HepG2 (cell line): Measurements from ENCODE around the gene ALOX12. TPM values are rescaled to one million over a fixed set of nuclear protein-coding genes. Genes with fewer than 3 reads are reported as not detected.

Experiments
- ETV6 ChIP-seq: sonication (generic); formaldehyde crosslinking; conservative IDR thresholded peaks from 2 replicates; pipeline ENCODE4 v1.4.0; 2020; ENCODE audit warnings: missing genetic modification reagents
- FOXM1 ChIP-seq: sonication (generic); formaldehyde crosslinking; IDR thresholded peaks from 2 replicates; pipeline ENCODE4 v1.5.0; 2020; ENCODE audit warnings: missing genetic modification reagents
- HIC2 ChIP-seq: sonication (generic); formaldehyde crosslinking; IDR thresholded peaks from 2 replicates; pipeline ENCODE4 v1.9.0; 2022; ENCODE audit warnings: low read depth, missing genetic modification reagents
- KDM2A ChIP-seq: sonication (generic); formaldehyde crosslinking; IDR thresholded peaks from 2 replicates; pipeline ENCODE4 v1.4.0; 2020; ENCODE audit warnings: low read depth, missing genetic modification reagents, borderline replicate concordance
- MAFF ChIP-seq: IDR thresholded peaks from 2 replicates; pipeline ENCODE4 v1.6.1; 2011; ENCODE audit warnings: low read depth, low read length, improper control_type of control experiment
- MAFG ChIP-seq: sonication (generic); formaldehyde crosslinking; IDR thresholded peaks from 2 replicates; pipeline ENCODE4 v1.5.1; 2020; ENCODE audit warnings: mild to moderate bottlenecking, missing genetic modification reagents
- MED1 ChIP-seq: sonication (generic); formaldehyde crosslinking; IDR thresholded peaks from 2 replicates; pipeline ENCODE4 v1.4.0; 2020; ENCODE audit warnings: missing genetic modification reagents
- MEF2D ChIP-seq: sonication (generic); formaldehyde crosslinking; IDR thresholded peaks from 2 replicates; pipeline ENCODE4 v1.5.1; 2020; ENCODE audit warnings: mild to moderate bottlenecking, missing genetic modification reagents
- PCBP2 ChIP-seq: fragments of 200-400 bp; formaldehyde crosslinking; optimal IDR thresholded peaks from 2 replicates; pipeline ENCODE3; 2018; ENCODE audit warnings: low read length, low read depth; ENCODE audit not compliant: poor library complexity, severe bottlenecking
- PITX1 ChIP-seq: sonication (generic); formaldehyde crosslinking; IDR thresholded peaks from 2 replicates; pipeline ENCODE4 v1.5.1; 2020; ENCODE audit warnings: mild to moderate bottlenecking, missing genetic modification reagents
- SKI ChIP-seq: fragments of 450-650 bp; IDR thresholded peaks from one replicate; pipeline ENCODE4 v1.6.1; 2018; ENCODE audit warnings: mild to moderate bottlenecking; ENCODE audit not compliant: partially characterized antibody
- SMARCC2 ChIP-seq: fragments of 450-650 bp; IDR thresholded peaks from 2 replicates; pipeline ENCODE4 v1.6.1; 2017; ENCODE audit warnings: antibody characterized with exemption, mild to moderate bottlenecking
- SOX13 ChIP-seq, 3 experiments: fragments of 450-650 bp in 1 of 3; sonication (generic) in 1 of 3; formaldehyde crosslinking in 1 of 3; IDR thresholded peaks in 2 of 3; conservative IDR thresholded peaks in 1 of 3; 2 replicates each; pipeline versions ENCODE4 v1.5.0 to v1.6.1; 2016 to 2020; ENCODE audit warnings: antibody characterized with exemption in 1 of 3, mild to moderate bottlenecking in 1 of 3, missing compliant biosample characterization in 1 of 3, missing genetic modification reagents in 1 of 3, moderate library complexity in 1 of 3
- TAF15 ChIP-seq: fragments of 200-400 bp; formaldehyde crosslinking; IDR thresholded peaks from one replicate; pipeline ENCODE4 v1.6.1; 2018; ENCODE audit warnings: mild to moderate bottlenecking, low read depth, low read length; ENCODE audit not compliant: poor library complexity, severe bottlenecking
- U2AF2 ChIP-seq: fragments of 200-400 bp; formaldehyde crosslinking; IDR thresholded peaks from 2 replicates; pipeline ENCODE4 v1.6.1; 2017; ENCODE audit warnings: low read depth, mild to moderate bottlenecking, low read length
- ZNF136 ChIP-seq: sonication (generic); formaldehyde crosslinking; IDR thresholded peaks from 2 replicates; pipeline ENCODE4 v1.8.1; 2022; ENCODE audit warnings: low read depth, mild to moderate bottlenecking, moderate library complexity, missing genetic modification reagents
- ZNF788 ChIP-seq: sonication (generic); formaldehyde crosslinking; IDR thresholded peaks from 2 replicates; pipeline ENCODE4 v1.5.0; 2020; ENCODE audit warnings: mild to moderate bottlenecking, missing genetic modification reagents, borderline replicate concordance
- ZSCAN20 ChIP-seq: sonication (generic); formaldehyde crosslinking; IDR thresholded peaks from 2 replicates; pipeline ENCODE4 v1.4.0; 2020; ENCODE audit warnings: missing genetic modification reagents, mild to moderate bottlenecking, borderline replicate concordance
- polyA plus RNA-seq, 8 experiments: library from polyadenylated mRNA; depleted of rRNA in 3 of 8; stranded (reverse) in 7 of 8; unstranded in 1 of 8; fragments of >200 nt; fragmentation: Illumina TruSeq in 4 of 8; extraction: Trizol in 4 of 8; gene quantifications; 2 replicates each; pipeline versions ENCODE4 v1.2.1 to v1.2.3, GENCODE V29; 2011 to 2016; ENCODE audit warnings: low read depth in 4 of 8, missing spikeins in 1 of 8, mixed read lengths in 1 of 8; ENCODE audit not compliant: insufficient read depth in 1 of 8
- total RNA-seq, 5 experiments: library from RNA; depleted of rRNA; stranded (reverse); fragments of >200 nt; fragmentation: Illumina TruSeq; extraction: Trizol; gene quantifications; 2 replicates each; pipeline ENCODE4 v1.2.3, GENCODE V29; 2016; ENCODE audit warnings: low read depth in 1 of 5
- TF ChIP-seq, protein P1 (sequence below): sonication (generic); formaldehyde crosslinking; IDR thresholded peaks from 2 replicates; pipeline ENCODE4 v1.5.0; 2020; ENCODE audit warnings: mild to moderate bottlenecking, missing genetic modification reagents, borderline replicate concordance

Gene ALOX12
- total and polyA plus RNA-seq, 2 of the 13 experiments (the other 11 are each of a cell fraction or from before 2014, with no cell fraction given): not detected

DNA sequence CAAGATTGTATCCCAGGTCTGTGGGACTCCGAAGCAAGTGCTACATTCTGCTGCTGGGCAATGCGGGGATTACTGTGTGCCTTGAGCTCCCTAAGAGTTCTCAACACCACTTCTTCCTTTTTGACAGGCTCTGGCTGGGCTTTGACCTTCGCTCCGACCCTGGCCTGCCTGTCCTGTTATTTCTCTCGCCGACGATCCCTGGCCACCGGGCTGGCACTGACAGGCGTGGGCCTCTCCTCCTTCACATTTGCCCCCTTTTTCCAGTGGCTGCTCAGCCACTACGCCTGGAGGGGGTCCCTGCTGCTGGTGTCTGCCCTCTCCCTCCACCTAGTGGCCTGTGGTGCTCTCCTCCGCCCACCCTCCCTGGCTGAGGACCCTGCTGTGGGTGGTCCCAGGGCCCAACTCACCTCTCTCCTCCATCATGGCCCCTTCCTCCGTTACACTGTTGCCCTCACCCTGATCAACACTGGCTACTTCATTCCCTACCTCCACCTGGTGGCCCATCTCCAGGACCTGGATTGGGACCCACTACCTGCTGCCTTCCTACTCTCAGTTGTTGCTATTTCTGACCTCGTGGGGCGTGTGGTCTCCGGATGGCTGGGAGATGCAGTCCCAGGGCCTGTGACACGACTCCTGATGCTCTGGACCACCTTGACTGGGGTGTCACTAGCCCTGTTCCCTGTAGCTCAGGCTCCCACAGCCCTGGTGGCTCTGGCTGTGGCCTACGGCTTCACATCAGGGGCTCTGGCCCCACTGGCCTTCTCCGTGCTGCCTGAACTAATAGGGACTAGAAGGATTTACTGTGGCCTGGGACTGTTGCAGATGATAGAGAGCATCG, 42.4 kb downstream of the ALOX12 start (continued):
- TF ChIP-seq ZNF136: no peak
- TF ChIP-seq HIC2: peak; percentile 45; the same call in 1 of the 2 replicates
- TF ChIP-seq ETV6: no peak
- TF ChIP-seq SOX13 (IDR thresholded peaks at IDR 0.05): no peak
- no peak for TF ChIP-seq SOX13 (CRISPR knock-in tag; conservative IDR thresholded peaks at IDR 0.05 in 1 of 2, IDR thresholded peaks at IDR 0.05 in 1 of 2)
- TF ChIP-seq PCBP2: no peak
- TF ChIP-seq MEF2D (CRISPR knock-in tag): peak; percentile 63; the same call in 1 of the 2 replicates
- TF ChIP-seq MAFF: no peak
- TF ChIP-seq U2AF2: no peak
- TF ChIP-seq ZSCAN20 (CRISPR knock-in tag): no peak
- no peak for TF ChIP-seq FOXM1 (CRISPR knock-in tag)
- 0 out of 2 replicates have a peak, but pooled peaks have one; percentile 11 for TF ChIP-seq KDM2A
- peak; percentile 41; the same call in 1 of the 2 replicates for TF ChIP-seq MED1 (CRISPR knock-in tag)
- TF ChIP-seq PITX1 (CRISPR knock-in tag): peak; percentile 29
- no peak for TF ChIP-seq SKI
- no peak for TF ChIP-seq ZNF788
- no peak for TF ChIP-seq SMARCC2
- no peak for TF ChIP-seq TAF15
- TF ChIP-seq, protein P1, sequence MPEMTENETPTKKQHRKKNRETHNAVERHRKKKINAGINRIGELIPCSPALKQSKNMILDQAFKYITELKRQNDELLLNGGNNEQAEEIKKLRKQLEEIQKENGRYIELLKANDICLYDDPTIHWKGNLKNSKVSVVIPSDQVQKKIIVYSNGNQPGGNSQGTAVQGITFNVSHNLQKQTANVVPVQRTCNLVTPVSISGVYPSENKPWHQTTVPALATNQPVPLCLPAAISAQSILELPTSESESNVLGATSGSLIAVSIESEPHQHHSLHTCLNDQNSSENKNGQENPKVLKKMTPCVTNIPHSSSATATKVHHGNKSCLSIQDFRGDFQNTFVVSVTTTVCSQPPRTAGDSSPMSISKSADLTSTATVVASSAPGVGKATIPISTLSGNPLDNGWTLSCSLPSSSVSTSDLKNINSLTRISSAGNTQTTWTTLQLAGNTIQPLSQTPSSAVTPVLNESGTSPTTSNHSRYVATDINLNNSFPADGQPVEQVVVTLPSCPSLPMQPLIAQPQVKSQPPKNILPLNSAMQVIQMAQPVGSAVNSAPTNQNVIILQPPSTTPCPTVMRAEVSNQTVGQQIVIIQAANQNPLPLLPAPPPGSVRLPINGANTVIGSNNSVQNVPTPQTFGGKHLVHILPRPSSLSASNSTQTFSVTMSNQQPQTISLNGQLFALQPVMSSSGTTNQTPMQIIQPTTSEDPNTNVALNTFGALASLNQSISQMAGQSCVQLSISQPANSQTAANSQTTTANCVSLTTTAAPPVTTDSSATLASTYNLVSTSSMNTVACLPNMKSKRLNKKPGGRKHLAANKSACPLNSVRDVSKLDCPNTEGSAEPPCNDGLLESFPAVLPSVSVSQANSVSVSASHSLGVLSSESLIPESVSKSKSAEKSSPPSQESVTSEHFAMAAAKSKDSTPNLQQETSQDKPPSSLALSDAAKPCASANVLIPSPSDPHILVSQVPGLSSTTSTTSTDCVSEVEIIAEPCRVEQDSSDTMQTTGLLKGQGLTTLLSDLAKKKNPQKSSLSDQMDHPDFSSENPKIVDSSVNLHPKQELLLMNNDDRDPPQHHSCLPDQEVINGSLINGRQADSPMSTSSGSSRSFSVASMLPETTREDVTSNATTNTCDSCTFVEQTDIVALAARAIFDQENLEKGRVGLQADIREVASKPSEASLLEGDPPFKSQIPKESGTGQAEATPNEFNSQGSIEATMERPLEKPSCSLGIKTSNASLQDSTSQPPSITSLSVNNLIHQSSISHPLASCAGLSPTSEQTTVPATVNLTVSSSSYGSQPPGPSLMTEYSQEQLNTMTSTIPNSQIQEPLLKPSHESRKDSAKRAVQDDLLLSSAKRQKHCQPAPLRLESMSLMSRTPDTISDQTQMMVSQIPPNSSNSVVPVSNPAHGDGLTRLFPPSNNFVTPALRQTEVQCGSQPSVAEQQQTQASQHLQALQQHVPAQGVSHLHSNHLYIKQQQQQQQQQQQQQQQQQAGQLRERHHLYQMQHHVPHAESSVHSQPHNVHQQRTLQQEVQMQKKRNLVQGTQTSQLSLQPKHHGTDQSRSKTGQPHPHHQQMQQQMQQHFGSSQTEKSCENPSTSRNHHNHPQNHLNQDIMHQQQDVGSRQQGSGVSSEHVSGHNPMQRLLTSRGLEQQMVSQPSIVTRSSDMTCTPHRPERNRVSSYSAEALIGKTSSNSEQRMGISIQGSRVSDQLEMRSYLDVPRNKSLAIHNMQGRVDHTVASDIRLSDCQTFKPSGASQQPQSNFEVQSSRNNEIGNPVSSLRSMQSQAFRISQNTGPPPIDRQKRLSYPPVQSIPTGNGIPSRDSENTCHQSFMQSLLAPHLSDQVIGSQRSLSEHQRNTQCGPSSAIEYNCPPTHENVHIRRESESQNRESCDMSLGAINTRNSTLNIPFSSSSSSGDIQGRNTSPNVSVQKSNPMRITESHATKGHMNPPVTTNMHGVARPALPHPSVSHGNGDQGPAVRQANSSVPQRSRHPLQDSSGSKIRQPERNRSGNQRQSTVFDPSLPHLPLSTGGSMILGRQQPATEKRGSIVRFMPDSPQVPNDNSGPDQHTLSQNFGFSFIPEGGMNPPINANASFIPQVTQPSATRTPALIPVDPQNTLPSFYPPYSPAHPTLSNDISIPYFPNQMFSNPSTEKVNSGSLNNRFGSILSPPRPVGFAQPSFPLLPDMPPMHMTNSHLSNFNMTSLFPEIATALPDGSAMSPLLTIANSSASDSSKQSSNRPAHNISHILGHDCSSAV (CRISPR knock-in tag): no peak
- no peak for TF ChIP-seq MAFG (CRISPR knock-in tag)
